Kidney epithelial cell (primary cell): ENCODE data around the gene MYG1. TPM values are rescaled to one million over a fixed set of nuclear protein-coding genes. Genes with fewer than 3 reads are reported as not detected.

Experiments used
- DNase-seq: peaks from one replicate; pipeline ENCODE4 v3.0.0-alpha.2; 2010; ENCODE audit warnings: low read depth
- H3K27me3 ChIP-seq: 2 replicates; pipeline ENCODE4 v1.6.0; 2011; ENCODE audit warnings: low read length; ENCODE audit not compliant: control insufficient read depth, insufficient read depth
- H3K36me3 ChIP-seq: 2 replicates; pipeline ENCODE4 v1.5.1; 2011; ENCODE audit warnings: low read length; ENCODE audit not compliant: control insufficient read depth, insufficient read depth
- H3K4me3 ChIP-seq: 2 replicates; pipeline ENCODE4 v1.5.1; 2011; ENCODE audit warnings: low read depth, mild to moderate bottlenecking, control low read depth, low read length
- total RNA-seq: library from RNA; depleted of rRNA; stranded (reverse); fragments of >200 nt; gene quantifications from 2 replicates; pipeline ENCODE4 v1.2.3, GENCODE V29; 2015
- TF ChIP-seq, protein P1 (sequence below): IDR thresholded peaks from 2 replicates; pipeline ENCODE4 v1.5.1; 2011; ENCODE audit warnings: mild to moderate bottlenecking, moderate library complexity, low read length, control low read depth, inconsistent platforms; ENCODE audit not compliant: insufficient read depth, poor library complexity, severe bottlenecking

MYG1 gene
- total RNA-seq, 1 donor from 2014 or later = 75.3 TPM

DNA sequence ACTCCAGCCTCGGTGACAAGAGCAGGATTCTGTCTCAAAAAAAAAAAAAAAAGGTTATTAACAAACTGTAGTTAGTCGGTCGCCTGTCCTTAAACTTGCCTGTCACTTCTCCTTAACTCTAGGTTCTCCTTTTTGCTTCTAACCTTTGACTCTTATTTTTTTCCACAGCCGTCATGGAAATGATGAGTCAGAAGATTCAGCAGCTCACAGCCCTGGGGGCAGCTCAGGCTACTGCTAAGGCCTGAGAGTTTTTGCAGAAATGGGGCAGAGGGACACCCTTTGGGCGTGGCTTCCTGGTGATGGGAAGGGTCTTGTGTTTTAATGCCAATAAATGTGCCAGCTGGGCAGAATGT lies 418 bp upstream of the MYG1 start:
- TF ChIP-seq, protein P1, sequence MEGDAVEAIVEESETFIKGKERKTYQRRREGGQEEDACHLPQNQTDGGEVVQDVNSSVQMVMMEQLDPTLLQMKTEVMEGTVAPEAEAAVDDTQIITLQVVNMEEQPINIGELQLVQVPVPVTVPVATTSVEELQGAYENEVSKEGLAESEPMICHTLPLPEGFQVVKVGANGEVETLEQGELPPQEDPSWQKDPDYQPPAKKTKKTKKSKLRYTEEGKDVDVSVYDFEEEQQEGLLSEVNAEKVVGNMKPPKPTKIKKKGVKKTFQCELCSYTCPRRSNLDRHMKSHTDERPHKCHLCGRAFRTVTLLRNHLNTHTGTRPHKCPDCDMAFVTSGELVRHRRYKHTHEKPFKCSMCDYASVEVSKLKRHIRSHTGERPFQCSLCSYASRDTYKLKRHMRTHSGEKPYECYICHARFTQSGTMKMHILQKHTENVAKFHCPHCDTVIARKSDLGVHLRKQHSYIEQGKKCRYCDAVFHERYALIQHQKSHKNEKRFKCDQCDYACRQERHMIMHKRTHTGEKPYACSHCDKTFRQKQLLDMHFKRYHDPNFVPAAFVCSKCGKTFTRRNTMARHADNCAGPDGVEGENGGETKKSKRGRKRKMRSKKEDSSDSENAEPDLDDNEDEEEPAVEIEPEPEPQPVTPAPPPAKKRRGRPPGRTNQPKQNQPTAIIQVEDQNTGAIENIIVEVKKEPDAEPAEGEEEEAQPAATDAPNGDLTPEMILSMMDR = no peak
- no peaks in the 10 kb centered on the region for H3K36me3 ChIP-seq
- no peaks in the 10 kb centered on the region for H3K27me3 ChIP-seq
- no peak overlapping the region for H3K4me3 ChIP-seq
- no peak for DNase-seq

DNA sequence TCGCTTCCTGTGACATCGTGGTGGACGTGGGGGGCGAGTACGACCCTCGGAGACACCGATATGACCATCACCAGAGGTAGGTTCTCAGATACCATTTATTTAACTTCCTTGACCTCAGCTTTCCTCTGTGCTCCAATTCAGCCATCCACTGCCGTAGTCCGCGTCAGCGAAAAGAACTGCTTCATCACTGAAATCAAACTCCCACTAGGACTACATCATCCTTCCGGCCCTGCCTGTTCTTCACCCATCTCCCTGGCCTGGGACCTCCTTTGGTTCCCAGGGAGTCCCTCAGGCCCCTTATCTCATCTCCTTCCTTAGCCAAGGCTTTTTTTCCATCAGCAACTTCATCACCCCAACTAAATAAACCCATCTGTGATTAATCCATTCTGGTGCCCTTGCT lies 692 bp downstream of the MYG1 start:
- DNase-seq = no peak
- H3K27me3 ChIP-seq = no peaks in the 10 kb centered on the region
- TF ChIP-seq, protein P1 = no peak
- H3K36me3 ChIP-seq = no peaks in the 10 kb centered on the region
- H3K4me3 ChIP-seq = peak overlapping the region; percentile 88

DNA sequence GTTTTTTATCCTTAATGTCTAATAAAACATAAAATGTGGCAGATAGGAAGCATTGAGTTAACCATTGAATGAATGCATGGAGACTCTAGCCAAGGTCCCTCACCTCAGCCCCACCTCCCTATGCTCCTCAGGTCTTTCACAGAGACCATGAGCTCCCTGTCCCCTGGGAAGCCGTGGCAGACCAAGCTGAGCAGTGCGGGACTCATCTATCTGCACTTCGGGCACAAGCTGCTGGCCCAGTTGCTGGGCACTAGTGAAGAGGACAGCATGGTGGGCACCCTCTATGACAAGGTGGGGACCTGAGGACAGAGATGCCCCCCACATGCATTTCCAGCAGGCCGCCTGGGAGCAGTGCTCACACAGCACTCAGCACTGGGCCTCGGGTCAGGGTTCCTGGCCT lies 3.4 kb downstream of the MYG1 start:
- Histone ChIP-seq H3K27me3 (no peaks in the 10 kb centered on the region), H3K4me3 (no peak overlapping the region), H3K36me3 (peaks cover 2% of the 10 kb centered on the region)
- no peak for DNase-seq
- TF ChIP-seq, protein P1 = no peak

DNA sequence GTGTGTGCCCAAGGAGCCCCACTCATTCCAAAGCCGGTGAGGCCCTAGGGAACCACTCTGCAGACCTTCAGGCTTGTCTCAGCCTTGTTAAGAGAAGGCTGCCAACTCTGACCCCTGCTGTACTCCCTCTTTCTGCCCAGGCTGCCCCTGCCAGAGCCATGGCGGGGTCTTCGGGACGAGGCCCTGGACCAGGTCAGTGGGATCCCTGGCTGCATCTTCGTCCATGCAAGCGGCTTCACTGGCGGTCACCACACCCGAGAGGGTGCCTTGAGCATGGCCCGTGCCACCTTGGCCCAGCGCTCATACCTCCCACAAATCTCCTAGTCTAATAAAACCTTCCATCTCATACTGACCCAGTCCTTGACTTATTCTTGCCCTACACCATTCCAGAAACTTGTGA lies 7.3 kb downstream of the MYG1 start:
- TF ChIP-seq, protein P1 = no peak
- H3K36me3 ChIP-seq = peaks cover 3% of the 10 kb centered on the region
- no peak for DNase-seq
- H3K4me3 ChIP-seq = no peak overlapping the region
- H3K27me3 ChIP-seq = no peaks in the 10 kb centered on the region

DNA sequence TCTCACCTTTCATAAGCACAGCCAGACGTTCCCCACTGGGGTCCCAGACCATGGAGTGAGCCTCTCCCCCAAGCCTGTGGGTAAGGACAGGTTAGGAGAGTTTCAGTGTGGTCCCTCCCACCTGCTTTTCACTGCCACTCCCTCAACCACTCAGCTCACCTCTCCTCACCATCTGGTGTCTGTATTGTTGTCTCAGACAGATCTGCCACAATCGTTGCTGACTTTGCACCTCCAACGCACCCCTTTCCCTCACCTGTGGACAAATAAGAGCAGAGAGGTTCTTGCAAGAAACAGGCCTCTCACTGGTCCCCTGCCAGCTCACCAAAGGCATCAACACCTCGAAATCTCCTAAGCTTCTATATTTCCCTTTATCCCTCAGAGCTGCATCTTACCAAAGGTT lies 8.8 kb downstream of the MYG1 start:
- TF ChIP-seq, protein P1 = no peak
- Histone ChIP-seq H3K36me3 (peaks cover 3% of the 10 kb centered on the region), H3K4me3 (no peak overlapping the region), H3K27me3 (no peaks in the 10 kb centered on the region)
- no peak for DNase-seq

DNA sequence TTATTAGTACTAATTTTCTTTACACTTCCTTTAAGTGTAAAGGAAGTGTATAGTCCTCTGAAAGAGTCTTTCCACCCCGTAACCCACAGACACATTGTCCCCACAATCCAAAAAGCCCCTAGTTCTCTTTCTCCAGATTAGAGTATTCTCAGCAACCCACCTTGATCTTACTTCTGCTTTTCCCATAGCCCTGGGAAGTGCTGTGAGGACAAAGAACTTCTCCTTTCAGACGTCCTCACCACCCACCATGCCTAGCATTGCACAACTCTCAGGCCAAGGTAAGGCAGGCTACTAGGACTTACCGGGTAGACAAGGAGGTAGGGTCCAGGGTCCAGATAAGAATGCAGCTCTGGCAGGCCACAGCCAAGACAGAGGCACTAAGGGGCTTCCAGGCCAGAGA lies 14.5 kb downstream of the MYG1 start:
- DNase-seq = no peak
- peaks cover 6% of the 10 kb centered on the region for H3K36me3 ChIP-seq
- no peaks in the 10 kb centered on the region for H3K27me3 ChIP-seq
- H3K4me3 ChIP-seq = no peak overlapping the region
- TF ChIP-seq, protein P1 = no peak
